H9 (cell line): Measurements from ENCODE around the gene IL1RAPL1. TPM values are rescaled to one million over a fixed set of nuclear protein-coding genes. Genes with fewer than 3 reads are reported as not detected.

Experiments used
- DNase-seq: peaks from one replicate; pipeline ENCODE4 v3.0.0-alpha.2; 2017
- H2AFZ ChIP-seq: one replicate; pipeline ENCODE4 v1.6.1; 2013; ENCODE audit warnings: mild to moderate bottlenecking, low read length, control low read depth, moderate library complexity
- H2AK5ac ChIP-seq: 2 replicates; pipeline ENCODE4 v1.6.1; 2013; ENCODE audit warnings: low read length, control low read depth, mixed read lengths; ENCODE audit not compliant: insufficient read length
- H2BK120ac ChIP-seq: one replicate; pipeline ENCODE4 v1.6.1; 2013; ENCODE audit warnings: low read depth, mild to moderate bottlenecking, low read length, control low read depth, inconsistent platforms; ENCODE audit not compliant: poor library complexity, severe bottlenecking
- H2BK12ac ChIP-seq: 2 replicates; pipeline ENCODE4 v1.6.1; 2013; ENCODE audit warnings: low read length, control low read depth, mixed read lengths, low read depth; ENCODE audit not compliant: insufficient read length
- H2BK15ac ChIP-seq: 2 replicates; pipeline ENCODE4 v1.6.1; 2013; ENCODE audit warnings: low read depth, low read length, control low read depth
- H2BK20ac ChIP-seq: one replicate; pipeline ENCODE4 v1.6.1; 2013; ENCODE audit warnings: low read depth, mild to moderate bottlenecking, low read length, control low read depth, inconsistent platforms; ENCODE audit not compliant: poor library complexity, severe bottlenecking
- H2BK5ac ChIP-seq: 2 replicates; pipeline ENCODE4 v1.6.1; 2013; ENCODE audit warnings: low read length, control low read depth, mixed read lengths; ENCODE audit not compliant: insufficient read length
- H3K14ac ChIP-seq: 2 replicates; pipeline ENCODE4 v1.6.1; 2013; ENCODE audit warnings: low read length, control low read depth; ENCODE audit not compliant: insufficient read depth
- H3K18ac ChIP-seq: 2 replicates; pipeline ENCODE4 v1.6.1; 2013; ENCODE audit warnings: low read depth, mild to moderate bottlenecking, mixed read lengths, low read length, control low read depth; ENCODE audit not compliant: insufficient read length
- H3K23ac ChIP-seq: 2 replicates; pipeline ENCODE4 v1.6.1; 2013; ENCODE audit warnings: low read length, control low read depth, mixed read lengths, low read depth; ENCODE audit not compliant: insufficient read length
- H3K23me2 ChIP-seq: 2 replicates; pipeline ENCODE4 v1.6.1; 2013; ENCODE audit warnings: low read depth, mild to moderate bottlenecking, mixed read lengths, low read length, control low read depth; ENCODE audit not compliant: insufficient read length, poor library complexity, severe bottlenecking
- H3K27ac ChIP-seq: 2 replicates; pipeline ENCODE4 v1.5.1; 2013; ENCODE audit warnings: low read length, control low read depth, mixed read lengths, low read depth; ENCODE audit not compliant: insufficient read length
- H3K27me3 ChIP-seq: 2 replicates; pipeline ENCODE4 v1.6.1; 2013; ENCODE audit warnings: low read length, control low read depth, inconsistent platforms; ENCODE audit not compliant: insufficient read depth
- H3K4ac ChIP-seq: 2 replicates; pipeline ENCODE4 v1.6.1; 2013; ENCODE audit warnings: low read depth, mild to moderate bottlenecking, control low read depth, inconsistent platforms, low read length, moderate library complexity
- H3K4me1 ChIP-seq: 2 replicates; pipeline ENCODE4 v1.6.1; 2013; ENCODE audit warnings: low read length, control low read depth, inconsistent platforms; ENCODE audit not compliant: insufficient read depth
- H3K4me2 ChIP-seq: 2 replicates; pipeline ENCODE4 v1.6.1; 2013; ENCODE audit warnings: low read length, control low read depth, mixed read lengths; ENCODE audit not compliant: insufficient read length, insufficient read depth
- H3K56ac ChIP-seq: 2 replicates; pipeline ENCODE4 v1.6.1; 2013; ENCODE audit warnings: low read depth, mild to moderate bottlenecking, mixed read lengths, low read length, control low read depth; ENCODE audit not compliant: insufficient read length
- H3K79me1 ChIP-seq: 2 replicates; pipeline ENCODE4 v1.6.1; 2013; ENCODE audit warnings: low read depth, mild to moderate bottlenecking, moderate library complexity, low read length, control low read depth, inconsistent platforms; ENCODE audit not compliant: insufficient read depth, poor library complexity, severe bottlenecking
- H3K79me2 ChIP-seq: 2 replicates; pipeline ENCODE4 v1.6.1; 2013; ENCODE audit warnings: low read length, control low read depth, inconsistent platforms; ENCODE audit not compliant: insufficient read depth
- H3K9ac ChIP-seq: 2 replicates; pipeline ENCODE4 v1.6.1; 2013; ENCODE audit warnings: low read length, control low read depth, mixed read lengths; ENCODE audit not compliant: insufficient read length; ENCODE audit errors: extremely low read depth
- H3K9me3 ChIP-seq: one replicate; pipeline ENCODE4 v1.6.1; 2013; ENCODE audit warnings: low read depth, low read length, inconsistent platforms; ENCODE audit not compliant: control insufficient read depth
- H3T11ph ChIP-seq: one replicate; pipeline ENCODE4 v1.6.1; 2013; ENCODE audit warnings: mild to moderate bottlenecking, low read length, control low read depth, inconsistent platforms
- H4K20me1 ChIP-seq: one replicate; pipeline ENCODE4 v1.6.1; 2013; ENCODE audit not compliant: control insufficient read depth, insufficient read length, insufficient read depth
- H4K5ac ChIP-seq: 2 replicates; pipeline ENCODE4 v1.6.1; 2013; ENCODE audit warnings: low read depth, mild to moderate bottlenecking, mixed read lengths, low read length, control low read depth; ENCODE audit not compliant: insufficient read length
- H4K8ac ChIP-seq: replicated peaks from 2 replicates; pipeline ENCODE4 v1.6.1; 2013; ENCODE audit warnings: low read length, control low read depth, mixed read lengths, low read depth; ENCODE audit not compliant: insufficient read length
- H4K91ac ChIP-seq: 2 replicates; pipeline ENCODE4 v1.6.1; 2013; ENCODE audit warnings: low read depth, mild to moderate bottlenecking, moderate library complexity, mixed read lengths, low read length, control low read depth; ENCODE audit not compliant: insufficient read length
- H3K27ac Mint-ChIP-seq, 3 experiments: 2 replicates in 2 of 3; 3 replicates in 1 of 3; pipeline ENCODE4 v1.8.0; 2020 to 2021; ENCODE audit warnings: mixed read lengths in 3 of 3, mild to moderate bottlenecking in 1 of 3, moderate library complexity in 1 of 3
- H3K27me3 Mint-ChIP-seq: 2 replicates; pipeline ENCODE4 v1.8.0; 2021; ENCODE audit warnings: low read depth, mild to moderate bottlenecking, moderate library complexity, mixed read lengths
- H3K36me3 Mint-ChIP-seq, 3 experiments: 2 replicates in 2 of 3; 3 replicates in 1 of 3; pipeline ENCODE4 v1.8.0; 2020 to 2021; ENCODE audit warnings: low read depth in 3 of 3, mixed read lengths in 3 of 3; ENCODE audit not compliant: insufficient read depth in 1 of 3
- H3K4me1 Mint-ChIP-seq, 2 experiments: 2 replicates each; pipeline ENCODE4 v1.8.0; 2020; ENCODE audit warnings: mixed read lengths in 2 of 2
- H3K4me3 Mint-ChIP-seq, 2 experiments: 2 replicates in 1 of 2; 3 replicates in 1 of 2; pipeline ENCODE4 v1.8.0; 2020 to 2021; ENCODE audit warnings: mild to moderate bottlenecking in 2 of 2, mixed read lengths in 2 of 2, moderate library complexity in 1 of 2
- H3K9me3 Mint-ChIP-seq, 2 experiments: 2 replicates in 1 of 2; 3 replicates in 1 of 2; pipeline ENCODE4 v1.8.0; 2020; ENCODE audit warnings: mild to moderate bottlenecking in 2 of 2, mixed read lengths in 2 of 2, moderate library complexity in 1 of 2
- WGBS: extraction: QIAGEN DNeasy Blood & Tissue Kit; methylation state at CpG from one replicate; pipeline ENCODE4 v1.1.7; 2013; ENCODE audit warnings: missing lambda C conversion rate, low lambda C conversion rate, mixed read lengths; ENCODE audit not compliant: insufficient read length; ENCODE audit errors: extremely low coverage; 5-methylcytosine and 5-hydroxymethylcytosine counted together
- total RNA-seq: library from RNA; stranded (reverse); gene quantifications from 2 replicates; pipeline ENCODE4 v1.2.1, GENCODE V29; 2021
- TF ChIP-seq, protein P1 (sequence below): fragments of 200-600 bp; sonication (generic); conservative IDR thresholded peaks from 3 replicates; pipeline ENCODE4 v1.8.0; 2021; ENCODE audit warnings: antibody characterized with exemption, mild to moderate bottlenecking

The IL1RAPL1 gene
- total RNA-seq, 1 experiment from 2014 or later, result 0.31 TPM

- Histone ChIP-seq H3K9ac (no peak overlapping the region), H2BK12ac (no peak overlapping the region), H2BK15ac (no peak overlapping the region), H3K9me3 (no peaks in the 10 kb centered on the region), H2BK5ac (no peak overlapping the region), H2AFZ (no peak overlapping the region), H3K27me3 (no peaks in the 10 kb centered on the region), H2AK5ac (no peak overlapping the region), H3T11ph (no peak overlapping the region), H3K23ac (no peak overlapping the region), H4K5ac (no peak overlapping the region), H3K23me2 (no peaks in the 10 kb centered on the region), H3K4me2 (no peak overlapping the region), H3K56ac (no peak overlapping the region), H4K91ac (no peak overlapping the region), H3K79me1 (no peaks in the 10 kb centered on the region), H3K14ac (no peak overlapping the region), H4K8ac (no peak overlapping the region), H3K18ac (no peak overlapping the region), H3K27ac (no peak overlapping the region), H3K79me2 (no peaks in the 10 kb centered on the region), H3K4ac (no peak overlapping the region), H3K4me1 (peaks cover 2% of the 10 kb centered on the region; the same call in 1 of the 2 replicates), H4K20me1 (no peaks in the 10 kb centered on the region), H2BK20ac (no peak overlapping the region), H2BK120ac (no peak overlapping the region)
- Mint-ChIP-seq H3K4me1 (peaks cover 14 to 15% of the 10 kb centered on the region in 2 experiments), H3K27ac (no peak overlapping the region), H3K4me3 (no peak overlapping the region), H3K9me3 (peaks cover 6 to 37% of the 10 kb centered on the region in 2 experiments; a peak in 4 of 5 replicates), H3K36me3 (no peaks in the 10 kb centered on the region), H3K27me3 (no peaks in the 10 kb centered on the region)
- no peak for DNase-seq
- no CpG with 5 or more reads among the region's 2 CpGs for WGBS
- TF ChIP-seq, protein P1, sequence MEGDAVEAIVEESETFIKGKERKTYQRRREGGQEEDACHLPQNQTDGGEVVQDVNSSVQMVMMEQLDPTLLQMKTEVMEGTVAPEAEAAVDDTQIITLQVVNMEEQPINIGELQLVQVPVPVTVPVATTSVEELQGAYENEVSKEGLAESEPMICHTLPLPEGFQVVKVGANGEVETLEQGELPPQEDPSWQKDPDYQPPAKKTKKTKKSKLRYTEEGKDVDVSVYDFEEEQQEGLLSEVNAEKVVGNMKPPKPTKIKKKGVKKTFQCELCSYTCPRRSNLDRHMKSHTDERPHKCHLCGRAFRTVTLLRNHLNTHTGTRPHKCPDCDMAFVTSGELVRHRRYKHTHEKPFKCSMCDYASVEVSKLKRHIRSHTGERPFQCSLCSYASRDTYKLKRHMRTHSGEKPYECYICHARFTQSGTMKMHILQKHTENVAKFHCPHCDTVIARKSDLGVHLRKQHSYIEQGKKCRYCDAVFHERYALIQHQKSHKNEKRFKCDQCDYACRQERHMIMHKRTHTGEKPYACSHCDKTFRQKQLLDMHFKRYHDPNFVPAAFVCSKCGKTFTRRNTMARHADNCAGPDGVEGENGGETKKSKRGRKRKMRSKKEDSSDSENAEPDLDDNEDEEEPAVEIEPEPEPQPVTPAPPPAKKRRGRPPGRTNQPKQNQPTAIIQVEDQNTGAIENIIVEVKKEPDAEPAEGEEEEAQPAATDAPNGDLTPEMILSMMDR, result no peak
These were observed 1339.4 kb downstream of the IL1RAPL1 start for GRCh38 chrX:29926659-29927058.
